Chondrocyte (in vitro differentiated cells): ENCODE data around the gene PLA2G12B. TPM values are rescaled to one million over a fixed set of nuclear protein-coding genes. Genes with fewer than 3 reads are reported as not detected.

ENCODE experiments used
- DNase-seq: peaks from one replicate; pipeline ENCODE4 v3.0.0; 2021; ENCODE audit warnings: mixed read lengths, low spot score
- H3K27ac Mint-ChIP-seq: one replicate; pipeline ENCODE4 v1.8.0; 2021; ENCODE audit warnings: mild to moderate bottlenecking, moderate library complexity, mixed read lengths; ENCODE audit not compliant: unreplicated experiment
- H3K27me3 Mint-ChIP-seq: 2 replicates; pipeline ENCODE4 v1.8.0; 2021; ENCODE audit warnings: low read depth, mixed read lengths
- H3K36me3 Mint-ChIP-seq: 2 replicates; pipeline ENCODE4 v1.8.0; 2021; ENCODE audit warnings: low read depth, mixed read lengths
- H3K4me1 Mint-ChIP-seq: 2 replicates; pipeline ENCODE4 v1.8.0; 2021; ENCODE audit warnings: low read depth, mild to moderate bottlenecking, mixed read lengths
- H3K4me3 Mint-ChIP-seq: one replicate; pipeline ENCODE4 v1.8.0; 2021; ENCODE audit warnings: mild to moderate bottlenecking, moderate library complexity, mixed read lengths; ENCODE audit not compliant: unreplicated experiment
- H3K9me3 Mint-ChIP-seq: 2 replicates; pipeline ENCODE4 v1.8.0; 2021; ENCODE audit warnings: low read depth, mixed read lengths
- total RNA-seq: library from RNA; stranded (reverse); gene quantifications from 3 replicates; pipeline ENCODE4 v1.2.1, GENCODE V29; 2021
- TF ChIP-seq, protein P1 (sequence below): fragments of 200-600 bp; sonication (generic); IDR thresholded peaks from 2 replicates; pipeline ENCODE4 v1.5.0; 2021; ENCODE audit warnings: antibody characterized with exemption, mild to moderate bottlenecking, moderate library complexity

The PLA2G12B gene
- total RNA-seq, 1 donor from 2014 or later, result not detected

DNA sequence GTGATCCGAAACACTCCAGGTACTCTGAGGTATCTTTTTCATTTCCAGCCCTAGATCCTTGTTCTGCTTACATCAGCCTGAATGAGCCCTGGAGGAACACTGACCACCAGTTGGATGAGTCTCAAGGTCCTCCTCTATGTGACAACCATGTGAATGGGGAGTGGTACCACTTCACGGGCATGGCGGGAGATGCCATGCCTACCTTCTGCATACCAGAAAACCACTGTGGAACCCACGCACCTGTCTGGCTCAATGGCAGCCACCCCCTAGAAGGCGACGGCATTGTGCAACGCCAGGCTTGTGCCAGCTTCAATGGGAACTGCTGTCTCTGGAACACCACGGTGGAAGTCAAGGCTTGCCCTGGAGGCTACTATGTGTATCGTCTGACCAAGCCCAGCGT is 56.0 kb downstream of the PLA2G12B start:
- H3K27me3 Mint-ChIP-seq, result no peaks in the 10 kb centered on the region
- DNase-seq, result no peak
- H3K4me3 Mint-ChIP-seq, result no peak overlapping the region
- TF ChIP-seq, protein P1, sequence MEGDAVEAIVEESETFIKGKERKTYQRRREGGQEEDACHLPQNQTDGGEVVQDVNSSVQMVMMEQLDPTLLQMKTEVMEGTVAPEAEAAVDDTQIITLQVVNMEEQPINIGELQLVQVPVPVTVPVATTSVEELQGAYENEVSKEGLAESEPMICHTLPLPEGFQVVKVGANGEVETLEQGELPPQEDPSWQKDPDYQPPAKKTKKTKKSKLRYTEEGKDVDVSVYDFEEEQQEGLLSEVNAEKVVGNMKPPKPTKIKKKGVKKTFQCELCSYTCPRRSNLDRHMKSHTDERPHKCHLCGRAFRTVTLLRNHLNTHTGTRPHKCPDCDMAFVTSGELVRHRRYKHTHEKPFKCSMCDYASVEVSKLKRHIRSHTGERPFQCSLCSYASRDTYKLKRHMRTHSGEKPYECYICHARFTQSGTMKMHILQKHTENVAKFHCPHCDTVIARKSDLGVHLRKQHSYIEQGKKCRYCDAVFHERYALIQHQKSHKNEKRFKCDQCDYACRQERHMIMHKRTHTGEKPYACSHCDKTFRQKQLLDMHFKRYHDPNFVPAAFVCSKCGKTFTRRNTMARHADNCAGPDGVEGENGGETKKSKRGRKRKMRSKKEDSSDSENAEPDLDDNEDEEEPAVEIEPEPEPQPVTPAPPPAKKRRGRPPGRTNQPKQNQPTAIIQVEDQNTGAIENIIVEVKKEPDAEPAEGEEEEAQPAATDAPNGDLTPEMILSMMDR, result no peak
- H3K9me3 Mint-ChIP-seq, result no peaks in the 10 kb centered on the region
- H3K4me1 Mint-ChIP-seq, result no peaks in the 10 kb centered on the region
- no peak overlapping the region for H3K27ac Mint-ChIP-seq
- H3K36me3 Mint-ChIP-seq, result no peaks in the 10 kb centered on the region

GRCh38 chr10:72895236-72895850 is 59.3 kb downstream of the PLA2G12B start:
- TF ChIP-seq, protein P1, result no peak
- no peaks in the 10 kb centered on the region for H3K9me3 Mint-ChIP-seq
- no peaks in the 10 kb centered on the region for H3K27me3 Mint-ChIP-seq
- H3K4me1 Mint-ChIP-seq, result no peaks in the 10 kb centered on the region
- DNase-seq, result no peak
- H3K36me3 Mint-ChIP-seq, result peaks cover 2% of the 10 kb centered on the region
- H3K27ac Mint-ChIP-seq, result no peak overlapping the region
- no peak overlapping the region for H3K4me3 Mint-ChIP-seq

DNA sequence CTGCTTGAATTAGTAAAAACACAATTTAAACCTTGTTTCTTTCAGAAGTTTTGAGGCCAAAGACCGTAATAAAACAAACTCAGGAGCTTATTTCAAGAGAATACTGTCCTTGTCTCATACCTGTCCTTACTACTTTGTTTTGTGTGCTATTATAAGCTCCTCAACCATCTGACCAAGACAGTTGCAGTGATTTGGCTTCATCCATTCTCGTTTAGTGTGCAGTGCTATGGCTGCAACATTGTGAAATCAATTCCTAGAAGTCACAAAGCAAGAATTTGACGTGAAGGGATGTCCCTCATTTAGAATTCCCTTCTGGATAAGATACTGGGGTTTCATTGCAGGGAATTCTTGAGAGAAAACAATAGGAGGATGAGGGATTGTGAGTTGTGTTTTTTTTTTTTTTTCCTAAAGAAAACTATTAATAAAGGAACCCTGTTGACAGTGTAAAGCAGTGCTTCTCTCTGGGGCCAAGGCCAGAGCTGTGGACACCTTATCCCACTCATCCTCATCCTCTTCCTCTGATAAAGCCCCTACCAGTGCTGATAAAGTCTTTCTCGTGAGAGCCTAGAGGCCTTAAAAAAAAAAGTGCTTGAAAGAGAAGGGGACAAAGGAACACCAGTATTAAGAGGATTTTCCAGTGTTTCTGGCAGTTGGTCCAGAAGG is 61.3 kb downstream of the PLA2G12B start, which contains the start of gene OIT3:
Gene OIT3, plus strand, starts transcription at position 604 of the 663 bp plus-strand sequence. CDS start 60 bp downstream, outside the sequence.
- DNase-seq, result no peak
- Mint-ChIP-seq H3K36me3 (peaks cover 15% of the 10 kb centered on the region), H3K27me3 (no peaks in the 10 kb centered on the region), H3K4me1 (no peaks in the 10 kb centered on the region), H3K4me3 (no peak within 1 kb of the TSS), H3K9me3 (no peaks in the 10 kb centered on the region), H3K27ac (no peak within 1 kb of the TSS)
- TF ChIP-seq, protein P1, result no peak

GRCh38 chr10:72890086-72890485 is 64.5 kb downstream of the PLA2G12B start:
- peaks cover 6% of the 10 kb centered on the region for H3K4me1 Mint-ChIP-seq
- H3K27me3 Mint-ChIP-seq, result no peaks in the 10 kb centered on the region
- H3K27ac Mint-ChIP-seq, result no peak overlapping the region
- peaks cover 33% of the 10 kb centered on the region for H3K36me3 Mint-ChIP-seq
- H3K9me3 Mint-ChIP-seq, result no peaks in the 10 kb centered on the region
- DNase-seq, result no peak
- TF ChIP-seq, protein P1, result no peak
- H3K4me3 Mint-ChIP-seq, result no peak overlapping the region

DNA sequence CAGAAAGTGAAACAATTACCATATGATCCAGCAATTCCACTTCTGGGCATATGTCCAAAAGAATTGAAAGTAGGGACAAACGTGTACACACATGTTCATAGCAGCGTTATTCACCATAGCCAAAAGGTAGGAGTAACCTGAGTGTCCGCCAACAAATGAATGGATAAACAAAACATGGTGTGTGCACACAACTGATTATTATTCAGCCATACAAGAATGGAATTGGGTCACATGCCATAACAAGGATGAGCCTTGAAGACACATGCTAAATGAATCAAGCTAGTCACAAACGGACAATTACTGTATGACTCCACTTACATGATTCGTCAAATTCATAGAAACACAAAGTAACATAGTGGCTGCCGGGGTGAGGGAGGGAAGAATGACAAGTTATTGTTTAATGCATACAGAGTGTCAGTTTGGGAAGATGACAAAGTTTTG is 65.2 kb downstream of the PLA2G12B start:
- H3K9me3 Mint-ChIP-seq, result no peaks in the 10 kb centered on the region
- H3K4me1 Mint-ChIP-seq, result peaks cover 6% of the 10 kb centered on the region
- no peak overlapping the region for H3K27ac Mint-ChIP-seq
- no peak overlapping the region for H3K4me3 Mint-ChIP-seq
- no peaks in the 10 kb centered on the region for H3K27me3 Mint-ChIP-seq
- H3K36me3 Mint-ChIP-seq, result peaks cover 37% of the 10 kb centered on the region
- TF ChIP-seq, protein P1, result no peak
- no peak for DNase-seq
